HepG2 (cell line): ENCODE results near the gene B3GALT5. TPM values are rescaled to one million over a fixed set of nuclear protein-coding genes. Genes with fewer than 3 reads are reported as not detected.
A peak's percentile ranks its signal among the peaks of the same experiment; 100 is the strongest.

Experiments used
- ATAC-seq: fragments of 200-7000 bp; cut with Tn5 transposase; 3 replicates; pipeline ENCODE4 v1.9.1; 2020; ENCODE audit warnings: mild to moderate bottlenecking, moderate library complexity
- BruUV-seq: library from RNA; stranded (reverse); fragments of 400-500 nt; replicated peaks from 2 replicates; lab custom pipeline; 2021; lab: Mats Ljungman, UMichigan
- CTCF ChIA-PET: fragments of 300-600 bp; formaldehyde crosslinking; extraction: SDS; loops from one replicate; lab custom pipeline; 2021; ENCODE audit warnings: low total read pairs, inconsistent platforms, low intra/inter-chr PET ratio; lab: Yijun Ruan, JAX
- POLR2A ChIA-PET: fragments of 350-600 bp; sonication (Branson Sonifier 250); formaldehyde crosslinking; loops from one replicate; lab custom pipeline; 2020; ENCODE audit warnings: antibody characterized with exemption, inconsistent platforms; lab: Yijun Ruan, JAX
- DNase-seq: peaks from one replicate; pipeline ENCODE4 v3.0.0-alpha.2; 2015; ENCODE audit warnings: low spot score
- FAIRE-seq: peaks from 3 replicates; lab custom pipeline; 2011; peaks lifted over from hg19 to GRCh38; lab: Jason Lieb, UNC
- H2AFZ ChIP-seq: one replicate; pipeline ENCODE4 v1.6.1; 2011; ENCODE audit warnings: low read length, inconsistent platforms
- H3K27ac ChIP-seq: fragments of 300-600 bp; 3 replicates; pipeline ENCODE4 v1.8.0; 2011; ENCODE audit warnings: mixed run types, mild to moderate bottlenecking, mixed read lengths, low read length, inconsistent platforms; ENCODE audit not compliant: insufficient read depth; ENCODE audit errors: extremely low read length
- H3K27me3 ChIP-seq, 2 experiments: fragments of 200-600 bp in 1 of 2; 2 replicates in 1 of 2; 3 replicates in 1 of 2; pipeline versions ENCODE4 v1.6.0 to v1.8.0; 2011; ENCODE audit warnings: low read length in 2 of 2, mild to moderate bottlenecking in 2 of 2, moderate library complexity in 2 of 2, inconsistent platforms in 1 of 2; ENCODE audit not compliant: insufficient read depth in 2 of 2, control insufficient read depth in 1 of 2
- H3K36me3 ChIP-seq, 2 experiments: fragments of 200-600 bp in 1 of 2; replicated peaks in 1 of 2; 2 replicates in 1 of 2; 3 replicates in 1 of 2; pipeline versions ENCODE4 v1.5.1 to v1.8.0; 2011; ENCODE audit warnings: low read length in 2 of 2, inconsistent platforms in 1 of 2; ENCODE audit not compliant: insufficient read depth in 2 of 2, control insufficient read depth in 1 of 2
- H3K4me1 ChIP-seq: 2 replicates; pipeline ENCODE4 v1.5.1; 2012; ENCODE audit warnings: low read length, inconsistent platforms; ENCODE audit not compliant: insufficient read depth
- H3K4me2 ChIP-seq: 2 replicates; pipeline ENCODE4 v1.6.0; 2011; ENCODE audit warnings: low read depth, low read length, inconsistent platforms
- H3K4me3 ChIP-seq, 3 experiments: fragments of 200-600 bp in 1 of 3; sonication (generic), shearing (Covaris generic) in 1 of 3; replicated peaks in 1 of 3; 2 replicates each; pipeline ENCODE4 v1.5.1; 2011 to 2016; ENCODE audit warnings: low read length in 3 of 3, inconsistent platforms in 2 of 3, low read depth in 2 of 3, mild to moderate bottlenecking in 2 of 3, control low read depth in 1 of 3, mixed read lengths in 1 of 3; ENCODE audit not compliant: insufficient read depth in 1 of 3
- H3K79me2 ChIP-seq: one replicate; pipeline ENCODE4 v1.6.1; 2011; ENCODE audit warnings: low read length, inconsistent platforms; ENCODE audit not compliant: insufficient read depth
- H3K9ac ChIP-seq: 2 replicates; pipeline ENCODE4 v1.6.0; 2011; ENCODE audit warnings: mild to moderate bottlenecking, low read depth, low read length, inconsistent platforms; ENCODE audit not compliant: insufficient read depth
- H3K9me3 ChIP-seq: 2 replicates; pipeline ENCODE4 v1.5.1; 2012; ENCODE audit warnings: mild to moderate bottlenecking, low read length
- H4K20me1 ChIP-seq: 2 replicates; pipeline ENCODE4 v1.6.0; 2011; ENCODE audit warnings: inconsistent platforms, mild to moderate bottlenecking, low read length, moderate library complexity; ENCODE audit not compliant: insufficient read depth
- ARID3A ChIP-seq: IDR thresholded peaks from 2 replicates; pipeline ENCODE4 v1.6.1; 2012; ENCODE audit warnings: low read depth, low read length, improper control_type of control experiment
- CBX1 ChIP-seq: IDR thresholded peaks from one replicate; pipeline ENCODE4 v1.6.1; 2016; ENCODE audit warnings: antibody characterized with exemption, low read depth
- CEBPB ChIP-seq: IDR thresholded peaks from 2 replicates; pipeline ENCODE4 v1.6.1; 2011; ENCODE audit warnings: low read depth, low read length, improper control_type of control experiment, borderline replicate concordance
- GFI1 ChIP-seq: sonication (generic); formaldehyde crosslinking; IDR thresholded peaks from 2 replicates; pipeline ENCODE4 v1.5.0; 2020; ENCODE audit warnings: missing genetic modification reagents, mild to moderate bottlenecking, borderline replicate concordance
- HIVEP1 ChIP-seq: sonication (generic); formaldehyde crosslinking; IDR thresholded peaks from 2 replicates; pipeline ENCODE4 v1.4.0; 2020; ENCODE audit warnings: mild to moderate bottlenecking, missing genetic modification reagents
- HMGA1 ChIP-seq: sonication (generic); formaldehyde crosslinking; conservative IDR thresholded peaks from 2 replicates; pipeline ENCODE4 v1.4.0; 2020; ENCODE audit warnings: missing genetic modification reagents
- JUNB ChIP-seq: sonication (generic); formaldehyde crosslinking; IDR thresholded peaks from 2 replicates; pipeline ENCODE4 v1.8.0; 2022; ENCODE audit warnings: missing genetic modification reagents, mild to moderate bottlenecking, borderline replicate concordance
- KDM5A ChIP-seq: fragments of 200-600 bp; sonication (generic); IDR thresholded peaks from 2 replicates; pipeline ENCODE4 v1.7.0; 2018; ENCODE audit warnings: antibody characterized with exemption, mild to moderate bottlenecking, low read length, borderline replicate concordance
- RCOR2 ChIP-seq: IDR thresholded peaks from 2 replicates; pipeline ENCODE4 v1.6.1; 2016; ENCODE audit warnings: missing biosample characterization, missing genetic modification reagents
- TFAP4 ChIP-seq: sonication (generic); IDR thresholded peaks from 2 replicates; pipeline ENCODE4 v1.6.1; 2016; ENCODE audit warnings: low read depth, borderline replicate concordance
- ZNF329 ChIP-seq: sonication (generic); formaldehyde crosslinking; IDR thresholded peaks from 2 replicates; pipeline ENCODE4 v1.9.0; 2021; ENCODE audit warnings: low read depth, mild to moderate bottlenecking, missing genetic modification reagents
- ZNF335 ChIP-seq: sonication (generic); formaldehyde crosslinking; IDR thresholded peaks from 2 replicates; pipeline ENCODE4 v1.4.0; 2020; ENCODE audit warnings: missing genetic modification reagents
- ZNF441 ChIP-seq: sonication (generic); formaldehyde crosslinking; IDR thresholded peaks from 2 replicates; pipeline ENCODE4 v1.7.0; 2021; ENCODE audit warnings: missing genetic modification reagents, borderline replicate concordance
- ZNF639 ChIP-seq: conservative IDR thresholded peaks from 2 replicates; pipeline ENCODE4 v1.6.1; 2018; ENCODE audit warnings: missing genetic modification reagents
- ZNF724P ChIP-seq: sonication (generic); formaldehyde crosslinking; IDR thresholded peaks from 2 replicates; pipeline ENCODE4 v1.8.0; 2022; ENCODE audit warnings: missing genetic modification reagents, borderline replicate concordance
- WGBS: methylation state at CpG from one replicate; pipeline ENCODE4 v1.1.6; 2017; ENCODE audit warnings: low lambda C conversion rate; 5-methylcytosine and 5-hydroxymethylcytosine counted together
- in situ Hi-C: cut with HindIII; loops from 2 replicates; pipeline ENCODE4 v1.10.0; 2017; ENCODE audit warnings: low pct_unique_long_range_greater_than_20kb; ENCODE audit not compliant: extremely low pct_ligation_motif_present
- intact Hi-C: fragments of 100-400 bp; cut with micrococcal nuclease; formaldehyde crosslinking; loops from one replicate; pipeline ENCODE4 v1.10.0; 2022; ENCODE audit not compliant: unreplicated experiment
- polyA plus RNA-seq, 8 experiments: library from polyadenylated mRNA; depleted of rRNA in 3 of 8; stranded (reverse) in 7 of 8; unstranded in 1 of 8; fragments of >200 nt; fragmentation: Illumina TruSeq in 4 of 8; extraction: Trizol in 4 of 8; gene quantifications; 2 replicates each; pipeline versions ENCODE4 v1.2.1 to v1.2.3, GENCODE V29; 2011 to 2016; ENCODE audit warnings: low read depth in 4 of 8, missing spikeins in 1 of 8, mixed read lengths in 1 of 8; ENCODE audit not compliant: insufficient read depth in 1 of 8
- total RNA-seq, 5 experiments: library from RNA; depleted of rRNA; stranded (reverse); fragments of >200 nt; fragmentation: Illumina TruSeq; extraction: Trizol; gene quantifications; 2 replicates each; pipeline ENCODE4 v1.2.3, GENCODE V29; 2016; ENCODE audit warnings: low read depth in 1 of 5

Gene B3GALT5
- total and polyA plus RNA-seq, 2 of the 13 experiments (the other 11 are each of a cell fraction or from before 2014, with no cell fraction given): 0.02 to 0.03 TPM

- no peak for TF ChIP-seq RCOR2 (CRISPR knock-in tag)
- TF ChIP-seq TFAP4: no peak
- TF ChIP-seq ZNF639: no peak
- no peak for TF ChIP-seq ZNF441 (CRISPR knock-in tag)
- no peak for TF ChIP-seq GFI1 (CRISPR knock-in tag)
- TF ChIP-seq ZNF335: no peak
- no peak for TF ChIP-seq HIVEP1 (CRISPR knock-in tag)
- TF ChIP-seq JUNB (CRISPR knock-in tag): no peak
Observed at GRCh38 chr21:39680216-39680615, 67.5 kb downstream of the B3GALT5 start (continued).

- H4K20me1 ChIP-seq: no peaks in the 10 kb centered on the region
- no peaks in the 10 kb centered on the region for H3K79me2 ChIP-seq
- ChIA-PET CTCF (no interaction called here), POLR2A (no interaction called here)
- TF ChIP-seq CEBPB (peak; percentile 46), ZNF329 (CRISPR knock-in tag) (no peak), HMGA1 (CRISPR knock-in tag) (no peak), ARID3A (no peak), KDM5A (no peak), ZNF724P (CRISPR knock-in tag) (no peak), CBX1 (no peak)
- H3K4me2 ChIP-seq: no peak overlapping the region
- ATAC-seq (no peak), DNase-seq (no peak), FAIRE-seq (no peak)
- in situ Hi-C loops (no loop called here), intact Hi-C loops (no loop called here)
- BruUV-seq: no TSS peak
- H3K4me1 ChIP-seq: no peaks in the 10 kb centered on the region
- H3K27ac ChIP-seq: no peak overlapping the region
- H3K27me3 ChIP-seq: no peaks in the 10 kb centered on the region
- H3K9ac ChIP-seq: no peak overlapping the region
- 2% methylated on average over 4 of the region's 4 CpGs for WGBS
- H2AFZ ChIP-seq: no peak overlapping the region
- no peaks in the 10 kb centered on the region for H3K36me3 ChIP-seq
- no peaks in the 10 kb centered on the region for H3K9me3 ChIP-seq
- H3K4me3 ChIP-seq: no peak overlapping the region
Observed at GRCh38 chr21:39681257-39681656, 68.5 kb downstream of the B3GALT5 start.
